GM18858 (cell line): ENCODE data around the gene WDR7.

Experiments
- ATAC-seq: cut with Tn5 transposase; IDR thresholded peaks from one replicate; pipeline ENCODE4 v1.9.1; 2021; ENCODE audit not compliant: unreplicated experiment

The WDR7 gene

GRCh38 chr18:56721031-56721430 lies 69.9 kb downstream of the WDR7 start:
- ATAC-seq, result no peak

- no peak for ATAC-seq
Observed at GRCh38 chr18:56721491-56721890, 70.3 kb downstream of the WDR7 start.

- no peak for ATAC-seq
Observed at GRCh38 chr18:56722518-56722917, 71.4 kb downstream of the WDR7 start.

GRCh38 chr18:56723068-56723467 lies 71.9 kb downstream of the WDR7 start:
- ATAC-seq, result no peak

- no peak for ATAC-seq
Observed at GRCh38 chr18:56723706-56724105, 72.5 kb downstream of the WDR7 start.

- no peak for ATAC-seq
Observed at GRCh38 chr18:56726906-56727305, 75.7 kb downstream of the WDR7 start.

GRCh38 chr18:56727399-56727798 lies 76.2 kb downstream of the WDR7 start:
- ATAC-seq, result no peak

- no peak for ATAC-seq
Observed at GRCh38 chr18:56728741-56729140, 77.6 kb downstream of the WDR7 start.

GRCh38 chr18:56738184-56738583 lies 87.0 kb downstream of the WDR7 start:
- no peak for ATAC-seq

- no peak for ATAC-seq
Observed at GRCh38 chr18:56739731-56740130, 88.6 kb downstream of the WDR7 start.

GRCh38 chr18:56740645-56741044 lies 89.5 kb downstream of the WDR7 start:
- ATAC-seq, result no peak

- ATAC-seq, result no peak
Observed at GRCh38 chr18:56741685-56742084, 90.5 kb downstream of the WDR7 start.

GRCh38 chr18:56743115-56743514 lies 92.0 kb downstream of the WDR7 start:
- no peak for ATAC-seq

GRCh38 chr18:56747032-56747658 lies 96.0 kb downstream of the WDR7 start:
- peak; percentile 80 for ATAC-seq

GRCh38 chr18:56747857-56748256 lies 96.7 kb downstream of the WDR7 start:
- ATAC-seq, result no peak

- no peak for ATAC-seq
Observed at GRCh38 chr18:56748698-56749268, 97.6 kb downstream of the WDR7 start.

- no peak for ATAC-seq
Observed at GRCh38 chr18:56756966-56757365, 105.8 kb downstream of the WDR7 start.

GRCh38 chr18:56770097-56770496 lies 118.9 kb downstream of the WDR7 start:
- ATAC-seq, result no peak

GRCh38 chr18:56770873-56771272 lies 119.7 kb downstream of the WDR7 start:
- ATAC-seq, result no peak

GRCh38 chr18:56775701-56776100 lies 124.5 kb downstream of the WDR7 start:
- no peak for ATAC-seq

GRCh38 chr18:56787390-56787789 lies 136.2 kb downstream of the WDR7 start:
- ATAC-seq, result no peak

- no peak for ATAC-seq
Observed at GRCh38 chr18:56789004-56789888, 138.1 kb downstream of the WDR7 start.
